Ishikawa (cell line): ENCODE results near the gene PTPRJ.

Source experiments
- CEBPB ChIP-seq: IDR thresholded peaks from 2 replicates; pipeline ENCODE4 v1.6.1; 2012
- CREB1 ChIP-seq: IDR thresholded peaks from 2 replicates; pipeline ENCODE4 v1.6.1; 2012; ENCODE audit warnings: low read depth
- EGR1 ChIP-seq: IDR thresholded peaks from 2 replicates; pipeline ENCODE4 v1.6.1; 2012
- EP300 ChIP-seq: IDR thresholded peaks from 2 replicates; pipeline ENCODE4 v1.6.1; 2012; ENCODE audit warnings: borderline replicate concordance
- FOXM1 ChIP-seq: IDR thresholded peaks from 2 replicates; pipeline ENCODE4 v1.6.1; 2012; ENCODE audit warnings: low read depth, borderline replicate concordance
- NFIC ChIP-seq: IDR thresholded peaks from 2 replicates; pipeline ENCODE4 v1.6.1; 2012
- RAD21 ChIP-seq: IDR thresholded peaks from 2 replicates; pipeline ENCODE4 v1.6.1; 2012; ENCODE audit warnings: low read depth
- TAF1 ChIP-seq: IDR thresholded peaks from 2 replicates; pipeline ENCODE4 v1.6.1; 2012; ENCODE audit warnings: low read depth, mild to moderate bottlenecking
- TCF12 ChIP-seq: IDR thresholded peaks from 2 replicates; pipeline ENCODE4 v1.6.1; 2012; ENCODE audit warnings: low read depth
- TEAD4 ChIP-seq: IDR thresholded peaks from 2 replicates; pipeline ENCODE4 v1.6.1; 2012
- YY1 ChIP-seq: IDR thresholded peaks from 2 replicates; pipeline ENCODE4 v1.6.1; 2012; ENCODE audit warnings: low read depth
- ZBTB7A ChIP-seq: IDR thresholded peaks from 2 replicates; pipeline ENCODE4 v1.6.1; 2012; ENCODE audit warnings: low read depth
- TF ChIP-seq, protein P1 (sequence below): IDR thresholded peaks from 2 replicates; pipeline ENCODE4 v1.6.1; 2012
- TF ChIP-seq, protein P2 (sequence below): IDR thresholded peaks from 2 replicates; pipeline ENCODE4 v1.6.1; 2012
- TF ChIP-seq, protein P3 (sequence below): IDR thresholded peaks from 2 replicates; pipeline ENCODE4 v1.6.1; 2012; ENCODE audit warnings: low read depth, mild to moderate bottlenecking

PTPRJ gene

DNA sequence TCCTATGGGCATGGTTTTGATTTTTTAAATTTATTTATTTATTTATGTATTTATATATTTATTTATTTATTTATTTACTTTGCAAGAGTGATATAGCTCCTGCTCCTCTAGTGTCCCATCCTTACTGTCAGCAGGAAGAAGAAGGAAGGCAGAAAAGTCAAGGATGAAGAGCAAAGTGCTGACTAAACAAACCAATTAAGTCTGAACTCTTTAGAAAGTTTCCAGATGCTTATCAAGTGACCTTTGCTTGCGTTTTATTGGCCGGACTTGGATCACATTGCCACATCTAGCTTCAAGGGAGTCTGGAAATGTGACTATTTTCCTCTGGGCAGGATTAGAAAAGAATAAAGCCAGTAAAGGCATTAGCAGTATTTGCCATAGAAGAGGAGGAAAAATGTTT lies 227.5 kb downstream of the PTPRJ start:
- no peak for TF ChIP-seq FOXM1
- no peak for TF ChIP-seq NFIC
- TF ChIP-seq RAD21, result no peak
- TF ChIP-seq, protein P1, sequence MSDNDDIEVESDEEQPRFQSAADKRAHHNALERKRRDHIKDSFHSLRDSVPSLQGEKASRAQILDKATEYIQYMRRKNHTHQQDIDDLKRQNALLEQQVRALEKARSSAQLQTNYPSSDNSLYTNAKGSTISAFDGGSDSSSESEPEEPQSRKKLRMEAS, result no peak
- no peak for TF ChIP-seq EP300
- TF ChIP-seq, protein P2, sequence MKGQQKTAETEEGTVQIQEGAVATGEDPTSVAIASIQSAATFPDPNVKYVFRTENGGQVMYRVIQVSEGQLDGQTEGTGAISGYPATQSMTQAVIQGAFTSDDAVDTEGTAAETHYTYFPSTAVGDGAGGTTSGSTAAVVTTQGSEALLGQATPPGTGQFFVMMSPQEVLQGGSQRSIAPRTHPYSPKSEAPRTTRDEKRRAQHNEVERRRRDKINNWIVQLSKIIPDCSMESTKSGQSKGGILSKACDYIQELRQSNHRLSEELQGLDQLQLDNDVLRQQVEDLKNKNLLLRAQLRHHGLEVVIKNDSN, result no peak
- TF ChIP-seq TCF12, result no peak
- no peak for TF ChIP-seq TAF1

DNA sequence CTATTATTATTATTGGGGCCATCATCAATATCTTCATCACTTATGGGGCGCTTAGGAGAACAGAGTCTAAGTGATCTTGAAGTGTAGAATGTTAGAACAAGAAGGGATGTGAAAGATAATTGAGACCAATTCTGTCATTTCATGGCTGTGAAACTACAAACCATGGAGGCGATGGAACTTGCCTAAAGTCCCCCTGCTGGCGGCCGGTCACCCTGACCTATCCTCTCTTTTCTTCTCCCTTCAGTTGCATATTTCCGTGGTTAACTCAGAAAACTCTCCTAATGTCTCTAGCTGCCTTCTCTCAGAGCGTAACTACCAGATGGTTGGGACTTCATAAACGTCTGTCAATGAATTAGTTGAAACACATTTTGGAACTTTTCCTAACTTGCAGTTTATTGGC lies 229.7 kb downstream of the PTPRJ start:
- no peak for TF ChIP-seq TEAD4
- TF ChIP-seq RAD21, result peak; percentile 20; the same call in 1 of the 2 replicates

DNA sequence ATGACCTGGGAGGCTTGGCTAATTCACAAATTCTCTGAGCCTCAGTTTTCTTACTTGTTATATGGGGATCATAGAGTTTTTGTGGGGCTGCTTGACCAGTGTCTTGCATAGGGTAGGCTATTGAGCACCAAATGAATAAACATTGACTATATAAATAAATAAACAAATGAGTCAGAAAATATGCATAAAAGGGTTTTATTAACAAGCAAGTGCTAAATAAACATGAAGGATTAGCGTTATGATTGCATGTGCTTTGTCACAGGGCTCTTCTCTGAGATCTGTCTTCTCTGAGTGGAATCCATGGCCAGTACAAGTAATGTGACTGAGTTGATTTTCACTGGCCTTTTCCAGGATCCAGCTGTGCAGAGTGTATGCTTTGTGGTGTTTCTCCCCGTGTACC lies 236.2 kb downstream of the PTPRJ start, which contains the start of gene OR4B1:
TSS of gene OR4B1 (plus strand) at position 301 of the 400 bp plus-strand sequence. CDS start at position 301, 0 bp downstream.
- TF ChIP-seq TCF12 (no peak), EGR1 (no peak), CEBPB (no peak), TEAD4 (no peak), RAD21 (no peak), ZBTB7A (no peak), YY1 (no peak), EP300 (no peak), FOXM1 (no peak), NFIC (no peak), CREB1 (no peak), TAF1 (no peak)
- TF ChIP-seq, protein P2, result no peak
- TF ChIP-seq, protein P3, sequence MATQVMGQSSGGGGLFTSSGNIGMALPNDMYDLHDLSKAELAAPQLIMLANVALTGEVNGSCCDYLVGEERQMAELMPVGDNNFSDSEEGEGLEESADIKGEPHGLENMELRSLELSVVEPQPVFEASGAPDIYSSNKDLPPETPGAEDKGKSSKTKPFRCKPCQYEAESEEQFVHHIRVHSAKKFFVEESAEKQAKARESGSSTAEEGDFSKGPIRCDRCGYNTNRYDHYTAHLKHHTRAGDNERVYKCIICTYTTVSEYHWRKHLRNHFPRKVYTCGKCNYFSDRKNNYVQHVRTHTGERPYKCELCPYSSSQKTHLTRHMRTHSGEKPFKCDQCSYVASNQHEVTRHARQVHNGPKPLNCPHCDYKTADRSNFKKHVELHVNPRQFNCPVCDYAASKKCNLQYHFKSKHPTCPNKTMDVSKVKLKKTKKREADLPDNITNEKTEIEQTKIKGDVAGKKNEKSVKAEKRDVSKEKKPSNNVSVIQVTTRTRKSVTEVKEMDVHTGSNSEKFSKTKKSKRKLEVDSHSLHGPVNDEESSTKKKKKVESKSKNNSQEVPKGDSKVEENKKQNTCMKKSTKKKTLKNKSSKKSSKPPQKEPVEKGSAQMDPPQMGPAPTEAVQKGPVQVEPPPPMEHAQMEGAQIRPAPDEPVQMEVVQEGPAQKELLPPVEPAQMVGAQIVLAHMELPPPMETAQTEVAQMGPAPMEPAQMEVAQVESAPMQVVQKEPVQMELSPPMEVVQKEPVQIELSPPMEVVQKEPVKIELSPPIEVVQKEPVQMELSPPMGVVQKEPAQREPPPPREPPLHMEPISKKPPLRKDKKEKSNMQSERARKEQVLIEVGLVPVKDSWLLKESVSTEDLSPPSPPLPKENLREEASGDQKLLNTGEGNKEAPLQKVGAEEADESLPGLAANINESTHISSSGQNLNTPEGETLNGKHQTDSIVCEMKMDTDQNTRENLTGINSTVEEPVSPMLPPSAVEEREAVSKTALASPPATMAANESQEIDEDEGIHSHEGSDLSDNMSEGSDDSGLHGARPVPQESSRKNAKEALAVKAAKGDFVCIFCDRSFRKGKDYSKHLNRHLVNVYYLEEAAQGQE, result no peak
- TF ChIP-seq, protein P1, result no peak
